ENCODE data around the gene NLRC3.
"Not testable (repeated sequence)": the region's sequence is repeated elsewhere in the genome, so short reads cannot be mapped to it uniquely, and the experiment has no call there.

The NLRC3 gene

DNA sequence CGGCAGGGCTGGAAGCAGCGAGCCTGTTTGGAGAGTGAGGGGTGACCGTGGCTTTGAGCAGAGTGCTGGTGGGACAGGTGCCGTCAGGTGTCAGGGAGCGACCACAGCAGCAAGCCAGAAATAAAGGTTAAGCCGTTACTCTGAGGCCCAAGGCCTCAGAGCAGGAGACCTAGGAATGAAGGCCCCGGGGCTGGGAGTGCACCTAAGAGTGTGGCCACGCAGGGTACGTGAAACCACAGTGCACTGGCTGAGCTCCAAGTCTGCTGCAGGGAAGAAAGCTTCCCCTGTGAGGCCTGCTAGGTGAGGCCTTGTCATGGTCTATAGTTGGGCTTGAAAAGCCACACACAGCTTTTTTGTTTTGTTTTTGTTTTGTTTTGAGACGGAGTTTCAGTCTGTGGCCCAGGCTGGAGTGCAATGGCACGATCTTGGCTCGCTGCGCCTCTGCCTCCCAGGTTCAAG is 67.7 kb downstream of the NLRC3 start:
- no peak for DNase-seq

DNA sequence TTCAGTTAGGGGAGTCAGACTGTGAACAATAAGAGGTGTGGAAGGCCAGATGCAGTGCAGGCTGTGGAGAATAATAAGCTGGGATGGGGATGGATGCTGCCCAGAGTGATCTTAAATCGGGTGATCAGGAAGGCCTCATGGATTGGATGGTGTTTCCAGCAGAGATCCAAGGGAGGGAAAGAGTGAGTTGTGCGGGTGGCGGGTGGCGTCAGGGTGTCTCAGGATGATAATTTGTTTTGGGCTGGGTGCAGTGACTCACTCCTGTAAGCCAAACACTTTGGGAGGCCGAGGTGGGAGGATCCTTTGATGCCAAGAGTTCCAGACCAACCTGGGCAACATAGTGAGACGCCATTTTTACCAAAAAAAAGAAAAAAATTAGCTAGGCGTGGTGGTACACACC is 68.5 kb downstream of the NLRC3 start:
- DNase-seq, result no peak

DNA sequence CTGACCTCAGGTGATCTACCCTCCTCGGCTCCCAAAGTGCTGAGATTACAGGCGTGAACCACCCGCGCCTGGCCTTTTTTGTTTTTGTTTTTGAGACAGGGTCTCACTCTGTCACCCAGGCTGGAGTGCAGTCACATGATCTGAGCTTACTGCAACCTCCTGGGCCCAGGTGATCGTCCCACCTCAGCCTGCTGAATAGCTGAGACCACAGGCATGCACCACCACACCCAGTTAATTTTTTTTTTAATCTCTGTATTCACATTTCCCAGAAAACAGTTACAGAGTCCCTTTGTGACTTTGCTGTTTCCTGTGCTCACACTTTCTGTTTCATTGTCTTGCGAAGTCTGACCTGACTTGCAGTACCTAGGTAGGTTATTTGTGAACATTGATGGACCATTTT is 73.7 kb downstream of the NLRC3 start:
- no peak for DNase-seq

DNA sequence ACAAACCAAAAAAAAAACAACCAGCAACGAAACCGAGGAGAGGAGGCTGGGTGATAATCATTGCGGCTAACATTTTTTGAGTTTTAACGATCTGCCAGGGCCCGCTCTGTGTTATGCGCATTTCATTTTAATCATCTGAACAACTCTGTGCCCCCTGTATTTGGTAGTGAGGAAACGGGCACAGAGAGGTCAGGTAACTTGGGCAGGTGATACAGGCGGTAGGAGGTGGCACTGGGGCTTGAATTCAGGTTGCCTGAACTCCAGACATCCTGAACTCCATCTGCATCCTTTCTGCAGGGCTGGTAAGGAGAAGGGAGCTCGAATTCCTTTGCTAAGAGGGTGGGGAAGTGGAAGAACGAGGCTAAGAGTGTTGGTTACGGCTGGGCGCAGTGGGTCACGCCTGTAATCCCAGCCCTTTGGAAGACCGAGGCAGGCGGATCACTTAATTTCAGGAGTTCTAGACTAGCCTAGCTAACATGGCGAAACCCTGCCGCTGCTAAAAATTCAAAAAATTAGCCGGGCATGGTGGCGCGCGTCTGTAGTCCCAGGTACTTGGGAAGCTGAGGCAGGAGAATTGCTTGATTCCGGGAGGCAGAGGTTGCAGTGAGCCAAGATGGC is 75.3 kb downstream of the NLRC3 start:
- no peak for DNase-seq

DNA sequence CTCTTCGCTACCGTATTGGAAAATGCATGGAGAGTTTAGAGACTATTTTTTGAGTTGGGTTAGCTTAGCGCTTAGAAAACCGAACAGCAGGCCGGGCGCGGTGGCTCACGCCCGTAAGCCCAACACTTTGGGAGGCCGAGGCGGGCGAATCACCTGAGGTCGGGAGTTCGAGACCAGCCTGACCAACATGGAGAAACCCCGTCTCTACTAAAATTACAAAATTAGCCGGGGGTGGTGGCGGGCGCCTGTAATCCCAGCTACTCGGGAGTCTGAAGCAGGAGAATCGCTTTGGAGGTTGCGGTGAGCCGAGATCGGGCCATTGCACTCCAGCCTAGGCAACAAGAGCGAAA is 75.8 kb downstream of the NLRC3 start:
- not testable (repeated sequence) for DNase-seq

DNA sequence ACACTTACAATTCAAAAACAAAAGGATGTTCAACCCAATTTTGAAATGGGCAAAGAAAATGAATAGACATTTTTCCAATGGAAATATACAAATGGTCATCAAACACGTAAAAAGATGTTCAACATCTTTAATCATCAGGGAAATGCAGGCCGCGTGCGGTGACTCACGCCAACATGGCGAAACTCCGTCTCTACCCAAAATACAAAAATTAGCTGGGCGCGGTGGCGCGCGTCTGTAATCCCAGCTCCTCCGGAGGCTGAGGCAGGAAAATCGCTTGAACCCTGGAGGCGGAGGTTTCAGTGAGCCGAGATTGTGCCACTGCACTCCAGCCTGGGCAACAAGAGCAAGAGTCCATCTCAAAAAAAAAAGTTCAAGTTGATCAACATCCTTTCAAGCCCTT is 78.2 kb downstream of the NLRC3 start:
- no peak for DNase-seq

DNA sequence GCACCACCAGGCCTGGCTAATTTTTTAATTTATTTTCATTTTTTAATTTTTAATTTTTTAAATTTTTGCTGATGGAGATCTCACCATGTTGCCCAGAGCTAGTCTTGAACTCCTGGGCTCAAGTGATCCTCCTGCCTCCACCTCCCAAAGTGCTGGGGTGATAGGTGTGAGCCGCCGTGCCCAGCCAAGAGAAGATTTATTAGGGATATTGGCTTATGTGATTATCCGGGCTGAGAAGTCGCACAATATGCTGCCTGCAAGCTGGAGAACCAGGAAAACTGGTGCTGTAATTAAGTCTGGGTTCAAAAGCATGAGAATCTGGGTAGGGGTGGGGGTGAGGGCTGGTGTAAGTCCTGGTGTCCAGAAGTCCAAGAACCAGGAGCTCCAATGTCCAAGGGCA is 79.4 kb downstream of the NLRC3 start:
- no peak for DNase-seq

DNA sequence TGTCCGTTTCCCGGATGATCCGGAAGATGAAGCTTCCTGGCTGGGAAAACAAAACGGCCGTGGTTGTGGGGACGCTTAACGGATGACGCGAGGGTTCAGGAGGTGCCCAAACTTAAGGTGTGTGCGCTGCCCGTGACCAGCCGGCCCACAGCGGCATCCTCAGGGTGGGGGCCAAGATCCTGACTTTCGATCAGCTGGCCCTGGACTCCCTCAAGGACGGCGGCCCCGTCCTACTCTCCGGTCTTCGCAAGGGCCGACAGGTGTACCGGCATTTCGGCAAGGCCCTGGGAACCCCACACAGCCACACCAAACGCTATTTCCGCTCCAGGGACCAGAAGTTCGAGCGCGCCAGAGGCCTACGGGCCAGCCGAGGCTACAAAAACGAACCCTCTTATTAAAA is 80.8 kb downstream of the NLRC3 start:
- DNase-seq, result no peak

DNA sequence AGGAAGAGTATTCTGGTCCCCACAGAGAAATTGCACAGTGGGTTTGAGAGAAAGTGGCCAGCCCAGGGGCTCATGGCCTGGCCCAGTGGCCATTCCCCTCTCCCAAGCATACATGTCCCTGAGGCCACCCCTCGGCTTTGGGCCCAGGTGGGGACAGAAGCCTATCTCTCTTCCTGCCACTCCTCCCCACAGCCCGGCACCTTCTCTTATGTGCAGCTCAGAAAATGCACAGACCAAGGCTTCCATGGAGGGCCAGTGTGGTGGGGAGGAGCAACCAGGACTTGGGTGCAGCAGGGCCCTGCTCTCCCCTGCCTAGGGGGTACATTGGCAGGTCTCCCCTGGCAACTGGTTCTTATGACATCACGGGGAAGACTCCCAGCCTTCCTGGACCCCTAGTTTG is 82.0 kb downstream of the NLRC3 start, which contains the start of gene C16orf90:
C16orf90 (minus strand) TSS at position 314 of the 400 bp plus-strand sequence; CDS start at position 246, 68 bp downstream.
- no peak for DNase-seq

DNA sequence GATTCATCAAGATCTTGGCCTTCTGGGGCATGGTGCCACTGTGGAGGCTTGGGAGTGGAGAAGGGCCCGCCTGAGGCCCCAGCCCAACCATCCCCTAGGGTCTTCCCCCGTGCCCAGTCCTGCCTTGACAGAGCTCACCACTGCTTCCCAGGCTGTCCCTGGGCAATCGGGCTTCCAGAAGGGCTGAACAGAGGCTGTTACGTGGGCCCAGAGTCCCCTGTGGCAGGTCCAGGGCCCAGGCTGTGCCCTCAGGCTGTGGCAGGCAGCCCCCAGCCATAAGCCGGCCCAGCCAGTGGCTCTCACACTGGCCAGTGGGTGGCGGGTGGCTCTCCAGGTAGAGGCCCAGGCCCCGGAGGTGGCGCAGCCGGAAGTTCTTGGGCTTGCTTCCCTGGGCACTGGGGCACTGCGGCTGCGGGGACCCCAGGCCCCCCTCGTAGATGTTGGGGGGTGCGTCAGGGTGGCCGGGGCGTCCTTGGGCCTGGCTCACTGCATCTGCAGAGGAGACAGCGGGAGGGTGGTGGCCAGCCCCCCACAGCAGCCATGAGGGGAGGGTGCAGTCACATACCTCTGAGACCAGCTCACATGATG is 82.7 kb downstream of the NLRC3 start:
- DNase-seq, result no peak

DNA sequence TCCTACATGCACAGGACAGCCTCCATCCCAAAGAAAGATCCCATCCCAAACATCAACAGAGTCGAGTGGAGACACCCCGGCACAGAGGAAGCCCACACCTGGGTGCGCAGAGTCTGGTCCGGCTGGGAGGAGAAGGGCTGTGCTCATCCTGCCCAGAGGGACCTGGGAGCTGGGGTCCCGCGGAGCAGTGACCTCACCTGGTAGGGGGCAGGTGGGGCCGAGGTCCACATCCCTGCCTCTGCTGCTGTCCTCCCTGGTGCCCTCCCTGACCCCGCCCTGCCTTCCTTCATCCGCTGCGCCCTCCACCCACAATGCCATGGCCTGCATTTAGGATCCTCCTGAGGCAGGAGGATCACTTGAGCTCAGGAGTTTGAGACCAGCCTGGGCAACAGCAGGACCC is 84.8 kb downstream of the NLRC3 start:
- DNase-seq, result no peak

DNA sequence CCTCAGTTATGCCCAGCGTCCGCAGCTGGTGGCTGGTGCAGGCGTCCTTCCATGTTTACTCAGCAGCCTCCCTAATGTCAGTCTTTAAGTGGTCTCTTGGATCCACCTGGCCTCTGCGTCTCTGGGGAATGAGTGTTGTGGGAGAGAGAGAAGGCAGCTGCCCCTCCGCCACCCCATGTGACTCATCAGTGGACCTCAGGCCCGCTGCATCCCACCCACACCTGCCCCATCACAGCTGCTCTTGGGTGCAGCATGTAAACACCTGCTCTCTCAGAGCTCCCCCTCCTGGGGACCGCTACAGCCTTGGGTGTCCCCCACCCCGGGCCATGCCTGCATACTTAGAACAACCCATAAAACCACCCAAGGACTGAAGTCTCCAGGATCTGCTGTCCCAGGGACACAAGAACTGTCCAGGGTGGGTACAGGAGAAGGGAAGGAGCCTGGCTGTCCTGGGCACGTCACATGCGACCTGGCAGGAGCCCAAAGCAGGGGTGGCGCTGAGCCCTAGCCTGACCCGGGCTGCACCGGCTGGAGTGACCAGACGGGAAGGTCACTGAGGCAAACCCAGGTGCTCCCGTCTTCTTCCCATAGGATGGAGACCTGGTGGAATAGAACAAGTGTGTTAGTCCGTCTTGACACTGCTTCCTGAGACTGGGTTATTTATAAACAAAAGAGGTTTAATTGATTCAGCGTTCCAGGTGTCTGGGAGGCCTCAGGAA is 86.1 kb downstream of the NLRC3 start:
- DNase-seq, result no peak

Data from midbrain (tissue), 1 donor.